Activated T-helper 17 cell treated with anti-CD3 and anti-CD28 coated beads, Interleukin-2, amount 50 U/mL, for 72 hours (primary cell): ENCODE results near the gene CCR7. TPM values are rescaled to one million over a fixed set of nuclear protein-coding genes. Genes with fewer than 3 reads are reported as not detected.

Experiments
- ATAC-seq: fragments of 150-1000 bp; cut with Tn5 transposase; replicated peaks from 2 replicates; pipeline ENCODE4 v1.10.0; 2021; ENCODE audit warnings: mild to moderate bottlenecking, moderate library complexity
- H3K27ac Mint-ChIP-seq: one replicate; pipeline ENCODE4 v1.8.0; 2022; ENCODE audit warnings: mixed read lengths
- H3K27me3 Mint-ChIP-seq: one replicate; pipeline ENCODE4 v1.8.0; 2022; ENCODE audit warnings: mixed read lengths
- H3K36me3 Mint-ChIP-seq: one replicate; pipeline ENCODE4 v1.8.0; 2022; ENCODE audit warnings: low read depth, mild to moderate bottlenecking, mixed read lengths
- H3K4me1 Mint-ChIP-seq: one replicate; pipeline ENCODE4 v1.8.0; 2022; ENCODE audit warnings: mixed read lengths
- H3K4me3 Mint-ChIP-seq: one replicate; pipeline ENCODE4 v1.8.0; 2022; ENCODE audit warnings: mild to moderate bottlenecking, mixed read lengths
- H3K9me3 Mint-ChIP-seq: one replicate; pipeline ENCODE4 v1.8.0; 2022; ENCODE audit warnings: mixed read lengths
- total RNA-seq, 2 donors: library from RNA; stranded (reverse); gene quantifications; one replicate each; pipeline ENCODE4 v1.2.3, GENCODE V29; 2022

The CCR7 gene, protein sequence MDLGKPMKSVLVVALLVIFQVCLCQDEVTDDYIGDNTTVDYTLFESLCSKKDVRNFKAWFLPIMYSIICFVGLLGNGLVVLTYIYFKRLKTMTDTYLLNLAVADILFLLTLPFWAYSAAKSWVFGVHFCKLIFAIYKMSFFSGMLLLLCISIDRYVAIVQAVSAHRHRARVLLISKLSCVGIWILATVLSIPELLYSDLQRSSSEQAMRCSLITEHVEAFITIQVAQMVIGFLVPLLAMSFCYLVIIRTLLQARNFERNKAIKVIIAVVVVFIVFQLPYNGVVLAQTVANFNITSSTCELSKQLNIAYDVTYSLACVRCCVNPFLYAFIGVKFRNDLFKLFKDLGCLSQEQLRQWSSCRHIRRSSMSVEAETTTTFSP
- total RNA-seq = 100 to 1,000 TPM; 140 to 304 TPM

DNA sequence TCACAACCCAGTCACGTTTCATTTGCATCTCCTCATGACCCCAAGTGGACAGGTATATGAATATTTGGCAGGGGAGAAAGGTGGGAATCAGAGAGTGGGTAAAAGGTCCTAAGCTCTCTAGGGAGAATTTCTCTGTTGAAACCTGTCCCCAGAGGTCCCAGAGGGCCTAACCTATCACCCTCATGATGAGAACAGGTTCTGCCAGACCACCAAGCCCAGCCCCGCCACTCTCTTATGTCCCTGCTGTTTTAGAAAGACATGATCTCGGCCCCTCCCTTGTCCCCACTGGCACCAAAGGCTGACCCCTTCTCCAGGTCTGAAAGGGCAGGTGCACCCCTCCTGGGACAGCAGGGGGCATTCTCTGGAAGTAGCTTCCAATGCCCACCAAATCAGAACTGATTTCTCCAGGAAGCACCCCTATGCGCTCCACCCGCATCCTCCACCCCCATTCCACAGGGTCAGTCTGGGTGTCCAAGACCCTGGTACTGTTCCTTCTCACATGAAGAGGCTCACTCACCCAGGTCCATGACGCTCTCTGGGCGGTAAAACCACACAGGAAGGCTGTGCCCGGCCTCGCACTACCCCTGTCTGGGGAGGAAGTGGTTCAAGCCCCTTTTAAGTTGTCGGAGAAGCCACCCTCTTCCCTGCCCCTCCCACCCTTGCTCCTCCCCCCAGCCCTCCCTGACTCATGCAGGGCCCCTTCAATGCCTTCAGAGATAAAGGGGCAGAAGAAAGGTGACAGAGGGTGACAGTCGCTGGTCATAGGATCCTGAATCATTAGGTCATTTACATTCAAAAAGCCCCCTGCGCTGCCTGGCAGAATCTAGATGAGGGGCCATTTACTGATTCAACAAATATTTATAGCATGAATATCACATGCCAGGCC lies at the start of gene CCR7:
Gene CCR7 (minus strand): TSS at position 590 of the 886 bp plus-strand sequence. CDS start 63 bp downstream, at position 527.
- H3K36me3 Mint-ChIP-seq = peaks cover 63% of the 10 kb centered on the region
- ATAC-seq = peak; percentile 13

DNA sequence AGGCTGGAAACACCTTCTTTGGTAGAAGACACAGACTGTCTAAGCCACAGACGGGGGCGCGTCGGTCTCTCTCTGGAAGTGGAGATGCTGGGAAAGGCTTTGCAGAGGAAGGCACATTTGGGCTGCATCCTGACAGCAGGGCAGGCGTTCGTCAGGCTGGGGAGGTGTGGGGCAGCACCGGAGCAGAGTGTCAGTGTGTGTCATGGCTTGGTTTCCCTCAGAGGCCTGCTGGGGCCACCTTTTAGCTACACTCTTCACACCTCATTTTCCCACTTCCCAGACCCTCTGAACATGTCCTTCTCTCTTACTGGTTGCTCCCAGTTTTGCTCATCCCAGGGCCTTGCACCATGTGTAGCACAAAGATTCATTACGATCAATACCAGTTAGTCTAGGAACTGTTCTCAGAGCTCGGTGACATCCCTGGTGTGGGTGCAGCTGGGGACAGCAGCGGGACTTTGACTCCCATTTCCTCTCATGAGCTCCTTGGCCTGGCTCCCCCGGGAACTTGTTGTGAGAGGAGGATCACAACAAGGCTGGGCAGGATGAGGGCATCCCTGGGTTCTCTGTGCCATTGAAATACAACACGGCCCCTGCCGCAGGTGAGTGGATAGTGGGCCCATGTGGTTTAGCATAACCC lies 49.3 kb upstream of the CCR7 start:
- Mint-ChIP-seq H3K4me1 (peaks cover 57% of the 10 kb centered on the region), H3K9me3 (no peaks in the 10 kb centered on the region), H3K27ac (peak overlapping the region; percentile 87), H3K4me3 (peak overlapping the region; percentile 74), H3K27me3 (no peaks in the 10 kb centered on the region), H3K36me3 (no peaks in the 10 kb centered on the region)
- peak; percentile 40 for ATAC-seq

More for the DNA sequence above, at the start of gene CCR7:
- Mint-ChIP-seq H3K4me1 (peaks cover 23% of the 10 kb centered on the region), H3K4me3 (peak within 1 kb of the TSS; percentile 95), H3K27ac (peak within 1 kb of the TSS; percentile 99), H3K9me3 (no peaks in the 10 kb centered on the region), H3K27me3 (no peaks in the 10 kb centered on the region)

- Mint-ChIP-seq H3K9me3 (no peaks in the 10 kb centered on the region), H3K4me1 (peaks cover 67% of the 10 kb centered on the region), H3K4me3 (peak overlapping the region; percentile 74), H3K27me3 (no peaks in the 10 kb centered on the region), H3K36me3 (no peaks in the 10 kb centered on the region), H3K27ac (peak overlapping the region; percentile 97)
- ATAC-seq = no peak
These were observed 48.3 kb upstream of the CCR7 start for GRCh38 chr17:40613467-40614154.

DNA sequence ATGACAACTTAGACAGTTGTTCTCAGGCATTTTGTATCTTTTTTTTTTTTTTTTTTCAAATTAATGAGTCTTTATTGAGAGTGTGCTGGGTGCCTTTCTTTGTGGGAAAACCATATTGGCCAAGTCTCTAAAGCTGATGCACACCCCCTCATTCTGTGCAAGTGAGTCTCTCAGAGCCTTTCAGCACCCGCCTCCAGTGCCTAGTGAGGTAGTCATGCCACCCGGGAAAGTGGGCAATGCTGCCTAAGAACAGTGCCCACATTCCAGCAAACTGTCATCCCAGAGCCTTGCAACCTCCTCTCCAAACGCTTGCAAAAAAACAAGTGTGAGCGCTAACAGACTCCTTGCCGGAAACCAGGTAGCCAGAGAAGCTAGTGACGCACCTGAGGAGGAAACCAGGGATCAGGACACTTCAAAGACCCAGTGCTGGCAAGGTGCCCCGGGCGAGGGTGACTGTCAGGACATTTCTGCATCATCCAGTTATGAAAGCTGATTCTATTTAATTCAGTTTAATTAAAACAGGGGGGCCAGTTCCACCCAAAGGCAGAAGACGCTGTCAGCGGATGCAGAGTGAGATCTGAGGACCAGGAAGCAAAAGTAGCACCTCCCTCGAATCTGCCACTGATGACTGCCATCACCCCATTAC lies 47.5 kb upstream of the CCR7 start:
- H3K9me3 Mint-ChIP-seq = no peaks in the 10 kb centered on the region
- H3K27me3 Mint-ChIP-seq = no peaks in the 10 kb centered on the region
- H3K36me3 Mint-ChIP-seq = no peaks in the 10 kb centered on the region
- peaks cover 76% of the 10 kb centered on the region for H3K4me1 Mint-ChIP-seq
- H3K27ac Mint-ChIP-seq = peak overlapping the region; percentile 97
- peak; percentile 11 for ATAC-seq
- H3K4me3 Mint-ChIP-seq = peak overlapping the region; percentile 74

GRCh38 chr17:40611840-40612474 lies 46.7 kb upstream of the CCR7 start:
- no peaks in the 10 kb centered on the region for H3K36me3 Mint-ChIP-seq
- H3K27ac Mint-ChIP-seq = peak overlapping the region; percentile 63
- H3K27me3 Mint-ChIP-seq = no peaks in the 10 kb centered on the region
- H3K4me3 Mint-ChIP-seq = peak overlapping the region; percentile 74
- peaks cover 80% of the 10 kb centered on the region for H3K4me1 Mint-ChIP-seq
- ATAC-seq = no peak
- no peaks in the 10 kb centered on the region for H3K9me3 Mint-ChIP-seq

- Mint-ChIP-seq H3K4me1 (peaks cover 71% of the 10 kb centered on the region), H3K27ac (peak overlapping the region; percentile 88), H3K36me3 (no peaks in the 10 kb centered on the region), H3K27me3 (no peaks in the 10 kb centered on the region), H3K9me3 (no peaks in the 10 kb centered on the region), H3K4me3 (peak overlapping the region; percentile 74)
- ATAC-seq = peak; percentile 51
These were observed 45.1 kb upstream of the CCR7 start for GRCh38 chr17:40610359-40610758.

DNA sequence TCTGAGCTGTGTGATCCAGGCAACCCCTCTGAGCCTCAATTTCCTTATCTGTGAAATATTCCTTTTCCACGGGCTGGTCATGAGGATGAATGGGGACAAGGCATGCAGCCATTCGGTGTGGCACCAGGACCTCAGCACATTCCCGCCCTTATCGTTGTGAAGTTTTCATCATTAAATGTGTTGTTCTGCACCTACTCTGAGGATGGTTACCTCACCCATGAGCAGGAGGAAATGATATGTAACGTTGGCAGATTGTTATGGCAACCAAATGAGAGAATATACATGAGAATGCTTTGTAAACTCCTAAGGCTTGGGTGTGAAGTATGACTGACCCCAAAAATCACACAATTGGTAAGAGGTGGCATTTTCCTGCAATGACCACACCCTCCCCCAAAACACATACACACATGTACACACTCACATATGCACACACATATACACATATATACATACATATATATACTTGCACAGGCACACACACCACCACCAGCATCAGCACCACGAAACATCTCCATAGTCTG lies 42.8 kb upstream of the CCR7 start:
- no peaks in the 10 kb centered on the region for H3K27me3 Mint-ChIP-seq
- peak overlapping the region; percentile 74 for H3K4me3 Mint-ChIP-seq
- peak; percentile 63 for ATAC-seq

DNA sequence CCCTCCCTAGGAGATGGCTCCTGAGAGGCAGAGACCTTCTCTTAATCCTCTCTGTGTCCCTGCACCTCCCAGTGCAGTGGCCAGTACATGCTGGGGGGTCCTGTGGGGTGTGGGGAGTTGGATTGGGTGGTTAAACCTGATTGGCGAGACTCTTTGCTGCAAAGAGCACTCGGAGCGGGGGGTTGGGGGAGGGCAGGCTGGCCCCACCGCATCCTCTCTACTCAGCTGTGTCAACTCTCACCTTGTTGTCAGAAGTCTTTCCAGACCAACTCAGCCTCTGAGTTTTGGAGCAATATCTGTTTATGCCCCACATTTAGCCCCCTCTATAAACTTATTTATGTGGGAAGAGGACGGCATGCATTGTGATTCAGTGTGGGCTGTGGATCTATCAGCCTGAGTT lies 42.4 kb upstream of the CCR7 start:
- Mint-ChIP-seq H3K27ac (peak overlapping the region; percentile 88), H3K9me3 (no peaks in the 10 kb centered on the region), H3K4me3 (peak overlapping the region; percentile 74), H3K36me3 (no peaks in the 10 kb centered on the region), H3K27me3 (no peaks in the 10 kb centered on the region), H3K4me1 (peaks cover 74% of the 10 kb centered on the region)
- ATAC-seq = peak; percentile 15

More for the DNA sequence above, 42.8 kb upstream of the CCR7 start:
- H3K27ac Mint-ChIP-seq = peak overlapping the region; percentile 88
- peaks cover 72% of the 10 kb centered on the region for H3K4me1 Mint-ChIP-seq
- no peaks in the 10 kb centered on the region for H3K36me3 Mint-ChIP-seq
- no peaks in the 10 kb centered on the region for H3K9me3 Mint-ChIP-seq

DNA sequence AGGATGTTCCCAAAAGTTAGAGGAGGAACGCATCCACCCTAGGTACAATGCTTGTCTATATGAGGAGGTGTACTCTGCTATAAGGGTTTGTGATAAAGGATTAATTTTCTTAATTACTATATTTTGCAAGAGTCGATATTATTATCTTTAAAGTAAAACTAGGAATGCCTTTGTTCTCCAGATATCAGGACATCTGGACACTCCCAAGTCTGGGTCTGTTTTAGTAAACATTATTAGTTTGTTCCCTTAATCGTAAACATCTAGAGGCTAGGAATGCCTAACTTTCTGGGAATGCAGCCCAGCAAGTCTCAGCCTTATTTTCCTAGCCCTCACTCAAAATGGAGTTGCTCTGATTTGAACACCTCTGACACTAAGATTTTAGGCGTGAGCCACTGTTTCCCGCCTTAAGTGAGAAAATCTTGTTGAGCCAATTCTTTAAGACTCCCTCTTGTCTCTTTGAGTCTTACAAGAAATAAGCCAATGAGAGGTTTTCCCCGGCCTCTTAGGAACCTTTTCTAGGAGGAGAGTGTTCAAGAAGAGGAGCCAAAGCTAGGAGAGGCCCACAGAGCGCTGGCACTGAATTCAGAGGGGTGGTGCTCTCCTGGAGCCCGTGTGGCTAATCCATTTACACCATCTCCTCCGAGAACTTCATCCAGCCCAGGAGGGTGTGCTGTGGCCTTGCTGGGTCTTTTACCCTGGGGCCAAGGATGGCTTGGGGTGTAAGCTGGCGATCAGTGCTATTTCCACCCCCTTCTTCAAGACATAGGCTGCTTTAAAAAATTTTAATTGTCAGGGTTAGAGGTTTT lies 41.5 kb upstream of the CCR7 start:
- no peaks in the 10 kb centered on the region for H3K9me3 Mint-ChIP-seq
- no peaks in the 10 kb centered on the region for H3K27me3 Mint-ChIP-seq
- H3K4me1 Mint-ChIP-seq = peaks cover 70% of the 10 kb centered on the region
- H3K27ac Mint-ChIP-seq = peak overlapping the region; percentile 91
- peak overlapping the region; percentile 74 for H3K4me3 Mint-ChIP-seq
- no peaks in the 10 kb centered on the region for H3K36me3 Mint-ChIP-seq
- ATAC-seq = no peak

DNA sequence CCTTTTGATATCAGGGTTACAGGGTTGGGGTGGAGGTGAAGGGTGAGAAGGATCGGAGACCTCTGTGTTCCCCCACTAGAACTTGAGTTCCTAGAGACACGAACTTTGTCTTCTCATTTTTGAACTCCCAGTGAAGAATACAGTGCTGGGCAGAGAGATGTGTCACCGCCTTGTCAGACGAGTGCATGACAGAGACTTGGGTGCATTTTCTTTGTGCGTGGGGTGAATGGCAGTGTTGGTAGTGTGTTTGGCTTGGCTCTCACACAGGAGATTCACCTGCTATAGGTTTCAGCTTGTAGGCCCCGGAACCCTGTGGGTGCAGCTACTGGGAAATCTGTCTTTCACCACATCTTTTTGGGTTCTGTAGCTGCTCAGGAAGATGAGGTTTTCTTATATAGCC lies 40.0 kb upstream of the CCR7 start:
- H3K27ac Mint-ChIP-seq = peak overlapping the region; percentile 91
- peak overlapping the region; percentile 74 for H3K4me3 Mint-ChIP-seq
- no peaks in the 10 kb centered on the region for H3K9me3 Mint-ChIP-seq
- H3K27me3 Mint-ChIP-seq = no peaks in the 10 kb centered on the region
- H3K4me1 Mint-ChIP-seq = peaks cover 69% of the 10 kb centered on the region
- peak; percentile 71 for ATAC-seq
- no peaks in the 10 kb centered on the region for H3K36me3 Mint-ChIP-seq

DNA sequence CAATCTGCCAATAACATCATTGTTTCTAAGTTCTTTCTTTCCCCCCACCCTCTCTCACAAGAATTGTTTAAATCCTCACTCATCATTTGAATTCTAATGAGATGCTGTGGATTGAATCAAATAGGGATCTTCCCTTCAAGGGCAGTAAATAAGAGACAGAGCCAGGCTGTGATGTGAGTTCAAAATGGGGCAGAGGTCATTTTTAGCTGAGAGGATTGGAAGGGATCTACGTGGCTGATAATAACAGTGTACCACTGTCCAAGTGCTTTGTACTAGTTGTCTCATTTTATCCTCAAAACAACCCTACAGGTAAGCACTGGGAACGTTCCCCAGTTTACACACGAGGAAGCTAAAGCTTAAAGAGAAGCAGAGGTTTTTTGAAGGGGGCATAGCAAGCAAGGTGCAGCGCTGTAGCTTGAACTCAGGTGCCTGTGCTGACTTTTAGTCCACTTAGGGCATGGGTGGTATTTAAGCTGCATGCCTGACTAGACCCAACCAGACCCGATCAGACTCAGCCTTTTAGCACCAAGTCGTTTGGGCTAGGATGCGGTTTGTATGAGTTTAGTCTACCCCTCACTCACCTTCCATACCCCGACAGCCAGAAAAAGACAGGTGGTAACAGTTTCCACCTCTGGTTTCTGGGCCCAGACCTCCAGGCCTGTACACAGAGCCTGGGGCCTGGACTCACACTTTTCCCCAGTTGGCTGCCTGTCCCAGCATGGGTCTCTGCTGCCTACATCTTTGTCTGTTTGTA lies 39.2 kb upstream of the CCR7 start:
- Mint-ChIP-seq H3K4me1 (peaks cover 67% of the 10 kb centered on the region), H3K4me3 (peak overlapping the region; percentile 74), H3K36me3 (no peaks in the 10 kb centered on the region), H3K9me3 (no peaks in the 10 kb centered on the region), H3K27ac (peak overlapping the region; percentile 91), H3K27me3 (no peaks in the 10 kb centered on the region)
- no peak for ATAC-seq
